Upper lobe of left lung (tissue), 4 donors: ENCODE measurements around the gene FYB1.

Source experiments
- EP300 ChIP-seq, 4 donors: sonication (generic); formaldehyde crosslinking; IDR thresholded peaks; one replicate each; pipeline ENCODE4 v1.5.1; 2017; ENCODE audit warnings: antibody characterized with exemption in 4 of 4, control low read depth in 2 of 4
- POLR2A ChIP-seq, 4 donors: fragments of 450-650 bp; IDR thresholded peaks; one replicate each; pipeline ENCODE4 v1.5.1; 2016 to 2017; ENCODE audit warnings: antibody characterized with exemption in 4 of 4, mild to moderate bottlenecking in 2 of 4
- POLR2AphosphoS5 ChIP-seq, 2 donors: sonication (generic); formaldehyde crosslinking; IDR thresholded peaks; one replicate each; pipeline ENCODE4 v1.5.1; 2017; ENCODE audit warnings: antibody characterized with exemption in 2 of 2
- TF ChIP-seq, protein P1 (sequence below), 6 experiments: fragments of 450-650 bp in 4 of 6; fragments of 200-600 bp in 2 of 6; sonication (generic) in 2 of 6; IDR thresholded peaks; one replicate each; pipeline ENCODE4 v1.5.1; 2016 to 2019; ENCODE audit warnings: antibody characterized with exemption in 6 of 6

DNA sequence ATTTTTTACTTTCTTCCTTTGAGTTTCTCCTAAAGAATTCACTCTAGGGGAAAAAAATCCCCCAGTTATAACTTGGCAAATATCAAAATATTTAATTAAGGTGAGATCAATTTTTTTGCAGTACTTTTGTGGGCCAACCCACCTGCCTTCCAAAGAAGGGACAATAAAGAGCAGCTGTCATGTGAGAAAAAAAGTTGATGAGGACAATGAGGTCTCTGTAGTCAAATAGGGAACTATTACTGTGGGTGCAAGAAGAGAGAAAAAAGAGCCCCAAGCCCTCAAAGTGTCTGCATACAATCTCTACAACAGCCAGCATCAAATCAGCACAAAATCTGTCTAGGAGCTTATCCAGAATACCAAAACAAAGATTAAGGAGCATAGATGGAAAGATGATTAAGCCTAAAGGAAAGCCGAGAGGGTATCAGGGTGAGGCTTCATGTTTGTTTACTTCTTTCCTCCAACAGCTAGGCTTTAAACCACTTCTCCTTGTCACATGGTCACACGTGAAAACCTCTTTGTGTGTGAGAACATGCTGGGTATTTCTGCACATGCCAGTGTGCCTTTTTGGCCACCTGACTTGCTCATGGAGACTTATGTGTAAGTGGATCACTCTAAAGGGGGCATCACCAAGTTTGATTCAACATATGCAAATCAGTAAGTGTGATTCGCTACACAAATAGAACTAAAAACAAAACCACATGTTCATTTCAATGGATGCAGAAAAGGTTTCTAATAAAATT, 19.2 kb upstream of the FYB1 start:
- TF ChIP-seq, protein P1, sequence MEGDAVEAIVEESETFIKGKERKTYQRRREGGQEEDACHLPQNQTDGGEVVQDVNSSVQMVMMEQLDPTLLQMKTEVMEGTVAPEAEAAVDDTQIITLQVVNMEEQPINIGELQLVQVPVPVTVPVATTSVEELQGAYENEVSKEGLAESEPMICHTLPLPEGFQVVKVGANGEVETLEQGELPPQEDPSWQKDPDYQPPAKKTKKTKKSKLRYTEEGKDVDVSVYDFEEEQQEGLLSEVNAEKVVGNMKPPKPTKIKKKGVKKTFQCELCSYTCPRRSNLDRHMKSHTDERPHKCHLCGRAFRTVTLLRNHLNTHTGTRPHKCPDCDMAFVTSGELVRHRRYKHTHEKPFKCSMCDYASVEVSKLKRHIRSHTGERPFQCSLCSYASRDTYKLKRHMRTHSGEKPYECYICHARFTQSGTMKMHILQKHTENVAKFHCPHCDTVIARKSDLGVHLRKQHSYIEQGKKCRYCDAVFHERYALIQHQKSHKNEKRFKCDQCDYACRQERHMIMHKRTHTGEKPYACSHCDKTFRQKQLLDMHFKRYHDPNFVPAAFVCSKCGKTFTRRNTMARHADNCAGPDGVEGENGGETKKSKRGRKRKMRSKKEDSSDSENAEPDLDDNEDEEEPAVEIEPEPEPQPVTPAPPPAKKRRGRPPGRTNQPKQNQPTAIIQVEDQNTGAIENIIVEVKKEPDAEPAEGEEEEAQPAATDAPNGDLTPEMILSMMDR (IDR thresholded peaks at IDR 0.05), result no peak
- TF ChIP-seq POLR2A (IDR thresholded peaks at IDR 0.05) (no peak), POLR2AphosphoS5 (IDR thresholded peaks at IDR 0.05) (no peak), EP300 (IDR thresholded peaks at IDR 0.05) (no peak)
